Osteocyte (in vitro differentiated cells): Measurements from ENCODE around the gene CLCF1. TPM values are rescaled to one million over a fixed set of nuclear protein-coding genes. Genes with fewer than 3 reads are reported as not detected.

Source experiments
- DNase-seq: peaks from one replicate; pipeline ENCODE4 v3.0.0; 2021; ENCODE audit warnings: mixed read lengths; ENCODE audit not compliant: unreplicated experiment; ENCODE audit errors: extremely low spot score
- H3K27ac Mint-ChIP-seq: one replicate; pipeline ENCODE4 v1.8.0; 2021; ENCODE audit warnings: mild to moderate bottlenecking, mixed read lengths; ENCODE audit not compliant: unreplicated experiment
- H3K27me3 Mint-ChIP-seq: one replicate; pipeline ENCODE4 v1.8.0; 2021; ENCODE audit warnings: mixed read lengths; ENCODE audit not compliant: unreplicated experiment
- H3K36me3 Mint-ChIP-seq: one replicate; pipeline ENCODE4 v1.8.0; 2021; ENCODE audit warnings: mixed read lengths; ENCODE audit not compliant: unreplicated experiment
- H3K4me1 Mint-ChIP-seq: one replicate; pipeline ENCODE4 v1.8.0; 2021; ENCODE audit warnings: mixed read lengths; ENCODE audit not compliant: unreplicated experiment
- H3K4me3 Mint-ChIP-seq: one replicate; pipeline ENCODE4 v1.8.0; 2021; ENCODE audit warnings: mild to moderate bottlenecking, moderate library complexity, mixed read lengths; ENCODE audit not compliant: unreplicated experiment
- H3K9me3 Mint-ChIP-seq: one replicate; pipeline ENCODE4 v1.8.0; 2021; ENCODE audit warnings: mixed read lengths; ENCODE audit not compliant: unreplicated experiment
- total RNA-seq: library from RNA; stranded (reverse); gene quantifications from 2 replicates; pipeline ENCODE4 v1.2.1, GENCODE V29; 2021
- TF ChIP-seq, protein P1 (sequence below): fragments of 200-600 bp; sonication (generic); IDR thresholded peaks from 2 replicates; pipeline ENCODE4 v1.5.0; 2021; ENCODE audit warnings: antibody characterized with exemption, mild to moderate bottlenecking, moderate library complexity

CLCF1 gene
- total RNA-seq, 1 donor from 2014 or later = 7.8 TPM

DNA sequence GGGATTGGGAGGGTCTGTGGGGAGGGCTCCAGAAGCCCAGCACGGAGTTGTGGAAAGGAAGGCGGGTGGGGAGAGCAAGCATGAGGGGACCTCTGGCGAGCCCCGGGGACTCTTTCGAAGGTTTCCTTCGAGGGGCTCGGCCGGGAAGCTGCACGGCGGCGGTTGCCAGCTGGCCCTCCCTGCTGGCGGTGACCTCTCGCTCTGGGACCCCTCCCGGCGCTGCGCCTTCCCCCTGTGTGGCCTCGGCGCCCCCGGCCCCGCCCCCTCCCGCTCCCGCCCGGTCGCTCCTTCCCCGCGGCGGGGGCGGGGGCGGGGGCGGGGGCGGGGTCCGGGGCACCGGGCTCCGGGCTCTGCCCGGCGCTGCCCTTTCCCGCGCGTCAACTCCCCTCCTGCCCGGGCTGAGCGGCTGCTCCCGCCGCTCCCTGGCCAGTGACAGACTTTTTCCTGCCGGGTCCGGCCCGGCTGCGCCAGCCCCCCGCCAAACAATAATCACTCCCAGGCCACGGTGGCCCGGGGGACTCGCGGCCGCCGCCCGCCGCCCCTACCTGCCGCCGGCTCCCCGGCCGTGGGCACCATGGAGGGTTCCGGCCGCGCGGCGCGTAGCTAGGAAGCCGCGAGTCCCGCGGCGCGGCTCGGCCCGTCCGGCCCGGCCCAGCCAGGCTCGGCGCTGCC is 941 bp downstream of the CLCF1 start:
- H3K9me3 Mint-ChIP-seq = no peaks in the 10 kb centered on the region
- H3K27ac Mint-ChIP-seq = no peak overlapping the region
- peaks cover 56% of the 10 kb centered on the region for H3K4me1 Mint-ChIP-seq
- DNase-seq = no peak
- peak overlapping the region; percentile 74 for H3K4me3 Mint-ChIP-seq
- no peaks in the 10 kb centered on the region for H3K27me3 Mint-ChIP-seq
- no peaks in the 10 kb centered on the region for H3K36me3 Mint-ChIP-seq
- TF ChIP-seq, protein P1, sequence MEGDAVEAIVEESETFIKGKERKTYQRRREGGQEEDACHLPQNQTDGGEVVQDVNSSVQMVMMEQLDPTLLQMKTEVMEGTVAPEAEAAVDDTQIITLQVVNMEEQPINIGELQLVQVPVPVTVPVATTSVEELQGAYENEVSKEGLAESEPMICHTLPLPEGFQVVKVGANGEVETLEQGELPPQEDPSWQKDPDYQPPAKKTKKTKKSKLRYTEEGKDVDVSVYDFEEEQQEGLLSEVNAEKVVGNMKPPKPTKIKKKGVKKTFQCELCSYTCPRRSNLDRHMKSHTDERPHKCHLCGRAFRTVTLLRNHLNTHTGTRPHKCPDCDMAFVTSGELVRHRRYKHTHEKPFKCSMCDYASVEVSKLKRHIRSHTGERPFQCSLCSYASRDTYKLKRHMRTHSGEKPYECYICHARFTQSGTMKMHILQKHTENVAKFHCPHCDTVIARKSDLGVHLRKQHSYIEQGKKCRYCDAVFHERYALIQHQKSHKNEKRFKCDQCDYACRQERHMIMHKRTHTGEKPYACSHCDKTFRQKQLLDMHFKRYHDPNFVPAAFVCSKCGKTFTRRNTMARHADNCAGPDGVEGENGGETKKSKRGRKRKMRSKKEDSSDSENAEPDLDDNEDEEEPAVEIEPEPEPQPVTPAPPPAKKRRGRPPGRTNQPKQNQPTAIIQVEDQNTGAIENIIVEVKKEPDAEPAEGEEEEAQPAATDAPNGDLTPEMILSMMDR = no peak

DNA sequence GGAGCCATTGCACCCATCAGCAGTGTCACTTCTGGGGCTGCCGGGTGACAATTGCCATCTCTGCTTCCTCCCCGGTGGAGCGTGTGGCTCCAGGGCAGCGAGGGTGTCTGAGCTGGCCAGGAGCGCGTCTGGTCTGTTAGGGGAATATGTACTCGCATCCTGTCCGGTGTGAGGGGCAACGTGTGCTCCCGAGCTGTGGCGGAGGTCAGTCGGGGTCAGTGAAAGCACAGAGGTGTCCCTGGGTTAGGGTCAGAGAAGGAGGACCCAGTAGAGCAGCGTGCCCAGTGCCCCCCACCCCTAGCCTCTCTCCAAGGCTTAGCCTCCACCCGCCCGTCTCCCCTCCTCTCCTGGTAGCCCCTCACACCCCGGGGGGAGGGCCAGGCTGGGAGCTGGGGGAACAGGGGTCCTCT is 1.5 kb downstream of the CLCF1 start:
- peak overlapping the region; percentile 75 for H3K27ac Mint-ChIP-seq
- TF ChIP-seq, protein P1 = no peak
- H3K36me3 Mint-ChIP-seq = no peaks in the 10 kb centered on the region
- no peaks in the 10 kb centered on the region for H3K9me3 Mint-ChIP-seq
- H3K4me3 Mint-ChIP-seq = peak overlapping the region; percentile 74
- H3K4me1 Mint-ChIP-seq = peaks cover 59% of the 10 kb centered on the region
- H3K27me3 Mint-ChIP-seq = no peaks in the 10 kb centered on the region
- DNase-seq = no peak

DNA sequence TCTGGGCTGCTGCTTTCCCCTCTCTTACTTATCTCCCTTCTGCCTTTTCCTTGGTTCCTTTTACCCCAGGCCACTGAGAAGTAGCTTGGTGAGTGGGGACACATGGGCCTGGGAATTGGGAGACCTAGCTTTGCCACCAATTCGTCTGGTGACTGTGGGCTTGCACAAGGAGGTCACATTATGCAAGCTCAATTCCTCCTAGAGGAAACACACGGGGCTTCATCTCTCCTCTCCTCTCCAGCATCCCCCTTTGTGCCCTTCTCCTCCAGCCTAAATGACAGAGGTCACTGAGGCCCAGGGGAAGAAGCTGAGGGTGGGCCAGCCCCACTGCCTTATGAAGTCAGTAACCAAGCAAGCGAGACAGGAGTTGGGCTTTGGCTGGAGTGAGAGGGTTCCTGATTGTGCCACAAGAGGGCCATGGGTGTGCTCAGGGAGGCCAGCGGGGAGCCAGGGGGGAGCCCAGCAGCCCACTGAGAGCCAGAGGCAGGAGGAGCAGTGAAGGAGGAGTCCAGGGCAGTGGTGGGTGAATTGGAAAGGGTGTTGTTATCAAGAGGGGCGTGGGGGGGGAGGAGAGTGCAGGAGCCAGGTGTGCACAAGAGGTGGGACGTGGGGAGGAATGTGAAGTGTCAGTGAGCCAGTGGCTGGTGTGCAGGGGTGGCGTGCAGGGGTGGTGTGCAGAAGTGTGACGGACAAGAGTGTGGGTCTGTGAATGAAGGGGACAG is 2.0 kb downstream of the CLCF1 start:
- TF ChIP-seq, protein P1 = peak; percentile 49
- Mint-ChIP-seq H3K36me3 (no peaks in the 10 kb centered on the region), H3K27ac (peak overlapping the region; percentile 75), H3K27me3 (no peaks in the 10 kb centered on the region), H3K4me3 (peak overlapping the region; percentile 74), H3K9me3 (no peaks in the 10 kb centered on the region), H3K4me1 (peaks cover 60% of the 10 kb centered on the region)
- DNase-seq = no peak

DNA sequence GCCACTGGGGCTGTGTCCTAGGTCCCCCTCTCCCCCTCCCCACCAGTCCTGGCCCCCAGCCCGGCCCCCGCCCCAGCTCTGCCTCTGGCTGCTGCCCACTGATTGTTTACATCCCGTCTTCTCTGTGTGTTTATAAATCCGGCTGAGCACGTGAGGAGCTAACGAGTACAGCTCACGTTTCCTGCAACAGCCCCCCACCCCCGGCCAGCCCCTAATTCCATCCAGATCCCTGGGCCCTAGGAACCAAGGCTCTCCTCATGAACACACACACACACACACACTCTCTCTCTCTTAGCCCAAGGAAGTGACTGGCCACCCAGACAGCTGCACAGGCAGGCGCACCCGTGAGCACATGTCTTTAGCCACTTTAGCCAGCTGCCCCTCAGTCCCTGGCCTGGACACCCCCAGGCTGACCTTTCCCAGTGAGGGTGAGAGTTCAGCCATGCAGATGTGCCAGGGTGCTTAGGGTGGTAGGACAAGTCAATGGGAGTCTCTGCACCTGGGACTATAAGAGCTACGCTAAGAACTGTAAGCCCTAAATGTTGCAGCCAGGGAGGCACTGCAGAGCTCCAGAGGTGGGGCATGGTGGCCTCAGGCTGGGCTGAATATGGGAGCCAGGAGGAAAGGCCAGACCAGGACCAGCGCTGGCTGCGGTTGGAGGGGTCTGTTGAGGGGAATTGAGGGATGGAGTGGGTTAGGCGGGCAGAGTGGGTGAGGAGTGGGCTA is 2.9 kb downstream of the CLCF1 start:
- Mint-ChIP-seq H3K36me3 (peaks cover 4% of the 10 kb centered on the region), H3K9me3 (no peaks in the 10 kb centered on the region), H3K4me1 (peaks cover 64% of the 10 kb centered on the region), H3K27me3 (no peaks in the 10 kb centered on the region), H3K27ac (peak overlapping the region; percentile 75), H3K4me3 (peak overlapping the region; percentile 44)
- no peak for DNase-seq
- TF ChIP-seq, protein P1 = no peak
